Measurements from ENCODE around the gene FAM170B. TPM values are rescaled to one million over a fixed set of nuclear protein-coding genes. Genes with fewer than 3 reads are reported as not detected.

The FAM170B gene
- total RNA-seq, 4 donors from 2014 or later: not detected

DNA sequence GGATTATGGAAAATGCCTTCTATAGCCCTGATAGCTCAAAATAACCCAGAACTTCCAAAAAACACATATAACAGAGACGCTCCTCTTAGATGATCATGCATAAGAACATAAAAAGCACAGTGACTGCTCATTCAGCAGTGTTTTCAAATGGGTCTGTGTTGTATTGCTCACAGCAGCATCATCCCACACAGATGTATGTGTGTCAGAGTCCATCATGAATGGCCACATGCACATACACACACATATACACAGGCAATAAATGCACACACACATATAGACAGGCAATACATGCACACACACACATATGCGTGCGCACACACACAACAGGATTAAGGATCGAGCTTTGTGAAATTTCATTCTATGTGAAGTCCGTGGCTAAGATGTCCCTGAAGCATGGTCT, 28.2 kb upstream of the FAM170B start:
- no peak for DNase-seq
- Histone ChIP-seq H3K27me3 (no peaks in the 10 kb centered on the region), H3K9me3 (no peaks in the 10 kb centered on the region), H3K4me1 (no peaks in the 10 kb centered on the region), H3K27ac (no peak overlapping the region), H3K4me3 (no peak overlapping the region), H3K36me3 (peaks cover 0 to 17% (median 0%) of the 10 kb centered on the region in 3 donors)
- WGBS, 2 donors: 73 to 78% methylated on average over 5 of the region's 5 CpGs
- intact Hi-C loops (cut with DNase I): loop anchor here (10.0 kb wide), 1 partner anchor 497 kb away; no protein-coding TSS in a partner anchor
- TF ChIP-seq POLR2A (IDR thresholded peaks at IDR 0.05): no peak
- TF ChIP-seq, protein P1, sequence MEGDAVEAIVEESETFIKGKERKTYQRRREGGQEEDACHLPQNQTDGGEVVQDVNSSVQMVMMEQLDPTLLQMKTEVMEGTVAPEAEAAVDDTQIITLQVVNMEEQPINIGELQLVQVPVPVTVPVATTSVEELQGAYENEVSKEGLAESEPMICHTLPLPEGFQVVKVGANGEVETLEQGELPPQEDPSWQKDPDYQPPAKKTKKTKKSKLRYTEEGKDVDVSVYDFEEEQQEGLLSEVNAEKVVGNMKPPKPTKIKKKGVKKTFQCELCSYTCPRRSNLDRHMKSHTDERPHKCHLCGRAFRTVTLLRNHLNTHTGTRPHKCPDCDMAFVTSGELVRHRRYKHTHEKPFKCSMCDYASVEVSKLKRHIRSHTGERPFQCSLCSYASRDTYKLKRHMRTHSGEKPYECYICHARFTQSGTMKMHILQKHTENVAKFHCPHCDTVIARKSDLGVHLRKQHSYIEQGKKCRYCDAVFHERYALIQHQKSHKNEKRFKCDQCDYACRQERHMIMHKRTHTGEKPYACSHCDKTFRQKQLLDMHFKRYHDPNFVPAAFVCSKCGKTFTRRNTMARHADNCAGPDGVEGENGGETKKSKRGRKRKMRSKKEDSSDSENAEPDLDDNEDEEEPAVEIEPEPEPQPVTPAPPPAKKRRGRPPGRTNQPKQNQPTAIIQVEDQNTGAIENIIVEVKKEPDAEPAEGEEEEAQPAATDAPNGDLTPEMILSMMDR (IDR thresholded peaks at IDR 0.05): no peak

DNA sequence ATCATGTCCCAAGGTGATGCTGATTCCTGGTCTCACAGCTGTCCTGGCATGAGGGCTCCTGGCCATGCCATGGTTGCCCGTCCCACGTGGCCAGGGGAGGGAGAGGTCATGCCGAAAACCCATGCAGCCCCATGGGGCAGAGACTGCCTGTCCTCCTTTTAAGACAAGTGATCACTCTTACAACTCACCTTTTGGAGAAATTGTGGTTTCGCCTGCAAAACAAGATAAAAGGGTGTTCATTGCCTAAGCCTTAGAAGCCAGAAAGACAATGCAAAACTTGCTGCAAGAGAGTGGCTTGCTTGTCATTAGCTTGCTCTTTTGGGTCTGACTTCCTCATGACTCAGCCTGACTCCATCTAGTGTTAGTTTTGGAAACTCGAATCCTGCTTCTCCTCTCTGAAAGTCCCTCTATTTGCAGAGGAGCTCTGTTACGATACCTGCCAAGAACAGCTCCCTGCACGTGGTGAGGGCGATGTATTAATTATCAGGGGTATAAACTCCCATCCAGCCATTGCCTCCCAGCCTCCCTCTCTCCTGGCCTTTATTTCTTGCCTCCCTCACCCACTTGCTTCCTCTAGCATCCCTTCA, 27.7 kb upstream of the FAM170B start:
- Histone ChIP-seq H3K27ac (no peak overlapping the region), H3K4me3 (no peak overlapping the region), H3K36me3 (peaks cover 0 to 12% (median 0%) of the 10 kb centered on the region in 3 donors), H3K27me3 (no peaks in the 10 kb centered on the region), H3K4me1 (no peaks in the 10 kb centered on the region), H3K9me3 (no peaks in the 10 kb centered on the region)
- intact Hi-C loops (cut with DNase I): loop anchor here (10.0 kb wide), 1 partner anchor 497 kb away; no protein-coding TSS in a partner anchor
- WGBS, 2 donors: 30 to 47% methylated on average over 8 of the region's 8 CpGs
- DNase-seq: no peak
- TF ChIP-seq POLR2A (IDR thresholded peaks at IDR 0.05): no peak
- TF ChIP-seq, protein P1 (IDR thresholded peaks at IDR 0.05): peak in 5 of 6 experiments; percentile 13 to 52 (median 25)

GRCh38 chr10:49160814-49161213, 27.0 kb upstream of the FAM170B start:
- intact Hi-C loops (cut with DNase I): loop anchor here (10.0 kb wide), 1 partner anchor 496 kb away; no protein-coding TSS in a partner anchor
- H3K4me1 ChIP-seq: no peaks in the 10 kb centered on the region
- H3K27ac ChIP-seq: no peak overlapping the region
- 87 to 92% methylated on average over 5 of the region's 5 CpGs for WGBS, 2 donors
- H3K4me3 ChIP-seq: no peak overlapping the region
- peaks cover 0 to 6% (median 0%) of the 10 kb centered on the region in 3 donors for H3K36me3 ChIP-seq
- H3K9me3 ChIP-seq: no peaks in the 10 kb centered on the region
- DNase-seq: no peak
- TF ChIP-seq, protein P1 (IDR thresholded peaks at IDR 0.05): no peak
- no peak for TF ChIP-seq POLR2A (IDR thresholded peaks at IDR 0.05)
- no peaks in the 10 kb centered on the region for H3K27me3 ChIP-seq

DNA sequence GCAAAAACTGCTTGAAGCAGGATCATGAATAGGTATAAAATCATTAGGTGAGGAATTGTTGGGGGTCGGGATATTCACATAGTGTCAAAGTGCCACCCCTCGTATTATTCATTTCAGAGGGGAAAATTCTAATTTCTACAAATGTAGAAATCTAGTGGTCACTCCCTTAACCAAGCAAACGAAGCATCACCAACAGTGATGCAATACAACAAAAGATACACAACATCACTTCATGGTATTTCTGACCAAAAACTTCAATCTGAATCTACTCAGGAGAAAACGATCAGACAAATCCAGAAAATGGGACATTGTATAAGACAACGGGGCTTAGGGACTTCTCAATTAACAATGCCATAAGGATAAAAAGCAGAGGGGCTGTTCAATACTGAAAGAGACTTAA, 26.3 kb upstream of the FAM170B start:
- TF ChIP-seq, protein P1 (IDR thresholded peaks at IDR 0.05): no peak
- TF ChIP-seq POLR2A (IDR thresholded peaks at IDR 0.05): no peak
- WGBS, 2 donors: 78 to 81% methylated on average over 5 of the region's 5 CpGs
- intact Hi-C loops (cut with DNase I): loop anchor here (10.0 kb wide), 1 partner anchor 495 kb away; no protein-coding TSS in a partner anchor

GRCh38 chr10:49158915-49159314, 25.1 kb upstream of the FAM170B start:
- H3K4me1 ChIP-seq: no peaks in the 10 kb centered on the region
- 55 to 58% methylated on average over 3 of the region's 3 CpGs for WGBS, 2 donors
- H3K9me3 ChIP-seq: no peaks in the 10 kb centered on the region
- H3K36me3 ChIP-seq: no peaks in the 10 kb centered on the region
- TF ChIP-seq POLR2A (IDR thresholded peaks at IDR 0.05): no peak
- TF ChIP-seq, protein P1 (IDR thresholded peaks at IDR 0.05): no peak
- H3K27ac ChIP-seq: no peak overlapping the region
- DNase-seq: no peak
- H3K27me3 ChIP-seq: no peaks in the 10 kb centered on the region
- no peak overlapping the region for H3K4me3 ChIP-seq
- intact Hi-C loops (cut with DNase I): no loop called here

More for the DNA sequence above, 26.3 kb upstream of the FAM170B start:
- Histone ChIP-seq H3K27me3 (no peaks in the 10 kb centered on the region), H3K9me3 (no peaks in the 10 kb centered on the region), H3K36me3 (no peaks in the 10 kb centered on the region), H3K27ac (no peak overlapping the region), H3K4me1 (no peaks in the 10 kb centered on the region), H3K4me3 (no peak overlapping the region)
- DNase-seq: no peak

All from esophagus squamous epithelium (tissue), 5 donors.